Stimulated activated CD4-positive, alpha-beta T cell treated with anti-CD3 and anti-CD28 coated beads, Interleukin-2, amount 100 ng/mL, for 4 hours (primary cell): ENCODE data around the gene PLPPR2.
"Not testable (repeated sequence)": the region's sequence is repeated elsewhere in the genome, so short reads cannot be mapped to it uniquely, and the experiment has no call there.

Experiments used
- DNase-seq: peaks from one replicate; pipeline ENCODE4 v3.0.0-alpha.2; 2020; ENCODE audit warnings: low read depth

PLPPR2 gene

GRCh38 chr19:11355160-11356073 is at the start of gene PLPPR2:
Gene PLPPR2 (plus strand): TSS chr19:11355432. CDS start chr19:11357674, 2,242 bp downstream.
- DNase-seq = peak; percentile 77

DNA sequence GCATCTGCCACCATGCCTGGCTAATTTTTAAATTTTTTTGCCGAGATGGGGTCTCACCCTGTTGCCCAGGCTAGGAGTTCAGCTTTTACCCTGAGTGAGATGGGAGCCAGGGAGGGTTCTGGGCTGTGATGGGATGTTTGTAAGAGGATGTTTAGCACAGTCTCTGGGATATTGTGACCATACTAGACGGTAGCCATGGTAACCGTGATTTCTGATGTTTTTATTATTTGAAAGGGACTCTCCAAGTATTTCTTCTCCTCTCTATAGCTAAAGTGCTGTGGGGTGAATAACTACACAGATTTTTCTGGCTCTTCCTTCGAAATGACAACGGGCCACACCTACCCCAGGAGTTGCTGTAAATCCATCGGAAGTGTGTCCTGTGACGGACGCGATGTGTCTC is 48.9 kb upstream of the PLPPR2 start:
- no peak for DNase-seq

DNA sequence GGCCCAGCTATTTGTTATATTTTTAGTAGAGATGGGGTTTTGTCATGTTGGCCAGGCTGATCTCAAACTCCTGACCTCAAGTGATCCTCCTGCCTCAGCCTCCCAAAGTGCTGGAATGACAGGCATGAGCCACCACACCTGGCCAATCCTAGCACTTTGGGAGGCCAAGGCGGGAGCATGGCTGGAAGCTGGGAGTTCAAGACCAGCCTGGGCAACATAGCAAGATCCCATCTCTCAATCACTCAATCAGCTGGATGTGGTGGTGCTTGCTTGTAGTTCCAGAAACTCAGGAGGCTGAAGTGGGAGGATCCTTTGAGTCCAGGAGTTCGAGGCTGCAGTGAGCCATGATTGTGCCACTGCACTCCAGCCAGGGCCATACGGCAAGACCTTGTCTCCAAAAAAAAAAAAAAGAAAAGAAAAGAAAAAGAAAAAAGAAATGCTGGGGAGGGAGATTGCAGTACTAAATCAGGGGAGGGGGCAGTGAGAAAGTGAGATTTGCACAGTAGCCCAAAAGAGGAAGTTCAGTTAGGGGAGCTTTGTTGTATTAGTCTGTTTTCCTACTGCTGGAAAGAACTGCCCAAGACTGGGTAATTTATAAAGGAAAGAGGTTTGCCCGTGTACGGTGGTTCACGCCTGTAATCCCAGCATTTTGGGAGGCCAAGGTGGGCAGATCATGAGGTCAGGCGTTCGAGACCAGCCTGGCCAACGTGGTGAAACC is 34.8 kb upstream of the PLPPR2 start:
- not testable (repeated sequence) for DNase-seq

DNA sequence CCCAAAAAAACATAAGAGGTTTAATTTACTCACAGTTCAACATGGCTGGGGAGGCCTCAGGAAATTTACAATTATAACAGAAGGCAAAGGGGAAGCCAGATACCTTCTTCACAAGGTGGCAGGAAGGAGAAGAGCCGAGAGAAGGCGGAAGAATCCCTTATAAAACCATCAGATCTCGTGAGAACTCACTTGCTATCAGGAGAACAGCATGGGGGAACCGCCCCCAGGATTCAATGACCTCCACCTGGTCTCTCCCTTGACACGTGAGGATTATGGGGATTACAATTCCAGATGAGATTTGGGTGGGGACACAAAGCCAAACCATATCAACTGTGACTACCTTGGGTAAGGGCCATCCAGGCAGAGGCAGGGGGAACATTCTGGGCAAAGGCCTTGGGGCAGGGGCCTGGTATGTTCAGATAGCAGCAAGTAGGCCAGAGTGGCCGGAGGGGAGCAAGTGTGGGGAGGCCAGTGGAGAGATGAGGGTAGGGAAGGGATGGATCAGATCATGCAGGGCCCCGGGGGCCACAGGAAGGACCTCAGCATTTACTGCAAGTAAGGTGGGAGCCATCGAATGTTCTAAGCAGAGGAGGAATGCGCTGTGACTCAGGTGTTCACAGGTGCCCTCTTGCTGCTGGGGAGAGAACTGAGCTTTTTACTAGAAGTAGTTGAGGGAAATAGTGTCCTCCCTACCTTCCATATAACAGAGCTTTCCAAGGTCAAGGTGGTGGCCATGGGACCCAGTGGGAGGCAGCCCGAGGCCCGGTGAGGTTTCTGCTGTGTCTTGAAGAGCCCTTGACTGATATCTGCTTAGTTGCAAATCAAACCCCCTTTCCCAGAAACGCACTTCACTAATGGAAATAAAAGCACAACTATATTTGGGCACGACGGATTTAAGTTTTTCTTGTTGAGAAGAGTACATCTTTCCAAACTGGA is 33.8 kb upstream of the PLPPR2 start:
- no peak for DNase-seq

GRCh38 chr19:11322269-11323024 is 32.8 kb upstream of the PLPPR2 start:
- no peak for DNase-seq

DNA sequence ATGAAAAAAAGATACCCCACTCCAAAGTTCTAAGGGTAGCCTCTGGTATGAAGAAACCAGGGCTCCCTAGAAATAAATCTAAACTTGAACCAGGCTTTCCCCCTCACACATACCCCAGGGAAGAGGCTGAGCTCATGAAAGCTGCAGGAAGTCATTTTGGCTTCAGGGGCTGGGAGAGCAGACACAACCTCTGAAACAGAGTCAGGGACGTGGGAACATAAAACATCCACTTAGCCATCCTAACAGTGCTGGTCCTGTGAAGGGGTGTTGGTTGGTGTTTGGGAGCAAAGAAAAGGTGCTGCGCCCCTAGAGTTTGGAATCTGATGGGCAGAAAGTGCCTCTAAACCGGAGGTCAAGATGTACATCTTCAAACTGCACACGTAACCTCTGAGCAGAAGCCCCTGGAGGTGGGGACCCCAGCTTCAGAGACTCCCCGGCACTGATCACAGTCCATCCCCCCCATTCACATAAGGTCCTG is 31.6 kb upstream of the PLPPR2 start:
- DNase-seq = no peak

- DNase-seq = no peak
Measured at GRCh38 chr19:11324079-11324661, 31.1 kb upstream of the PLPPR2 start.

GRCh38 chr19:11324748-11325389 is 30.4 kb upstream of the PLPPR2 start:
- DNase-seq = no peak

- no peak for DNase-seq
Measured at GRCh38 chr19:11325544-11325943, 29.7 kb upstream of the PLPPR2 start.

DNA sequence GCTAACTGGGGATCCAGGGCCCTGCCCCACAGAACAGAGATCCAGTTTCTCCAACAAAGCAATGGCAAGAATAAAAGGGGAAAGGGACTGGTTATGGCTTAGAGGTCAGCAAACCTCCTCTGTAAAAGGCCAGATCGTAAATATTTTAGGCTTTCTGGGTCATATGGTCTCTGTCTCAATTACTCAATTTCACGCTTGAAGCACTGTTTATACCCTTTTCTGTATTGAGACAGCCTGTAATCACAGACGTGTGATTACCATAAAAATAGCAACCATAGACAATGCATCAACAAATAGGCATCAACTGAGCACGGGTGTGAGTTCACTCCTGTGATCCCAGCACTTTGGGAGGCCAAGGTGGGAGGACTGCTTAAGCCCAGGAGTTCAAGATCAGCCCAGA is 25.1 kb upstream of the PLPPR2 start:
- no peak for DNase-seq

DNA sequence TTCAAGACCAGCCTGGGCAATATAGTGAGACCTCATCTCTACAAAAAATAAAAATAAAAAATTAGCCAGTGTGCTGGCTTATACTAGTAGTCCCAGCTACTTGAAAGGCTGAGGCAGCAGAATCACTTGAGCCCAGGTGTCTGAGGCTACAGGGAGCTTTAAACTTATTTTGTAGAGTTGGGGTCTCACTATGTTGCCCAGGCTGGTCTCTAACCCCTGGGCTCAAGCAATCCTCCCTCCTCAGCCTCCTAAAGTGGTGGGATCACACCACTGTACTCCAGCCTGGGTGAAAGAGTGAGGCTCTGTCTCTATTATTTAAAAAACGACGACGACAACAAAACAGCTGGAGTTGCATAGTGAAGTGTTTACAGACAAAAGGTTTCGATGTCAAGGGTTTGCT is 23.7 kb upstream of the PLPPR2 start:
- no peak for DNase-seq

- no peak for DNase-seq
Measured at GRCh38 chr19:11332822-11333221, 22.4 kb upstream of the PLPPR2 start.

DNA sequence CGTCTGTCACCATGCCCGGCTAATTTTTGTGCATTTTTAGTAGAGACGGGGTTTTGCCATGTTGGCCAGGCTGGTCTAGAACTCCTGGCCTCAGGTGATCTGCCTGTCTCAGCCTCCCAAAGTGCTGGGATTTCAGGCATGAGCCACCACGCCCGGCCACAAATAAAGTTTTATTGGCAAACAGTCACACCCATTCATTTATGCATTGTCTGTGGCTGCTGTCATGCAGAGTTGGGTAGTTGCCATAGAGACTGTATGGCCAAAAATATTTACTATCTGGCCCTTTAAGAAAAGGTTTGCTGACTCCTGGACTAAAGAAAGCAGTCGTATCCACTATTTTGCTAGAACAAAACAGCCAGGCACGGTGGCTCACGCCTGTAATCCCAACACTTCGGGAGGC is 21.4 kb upstream of the PLPPR2 start:
- DNase-seq = not testable (repeated sequence)

DNA sequence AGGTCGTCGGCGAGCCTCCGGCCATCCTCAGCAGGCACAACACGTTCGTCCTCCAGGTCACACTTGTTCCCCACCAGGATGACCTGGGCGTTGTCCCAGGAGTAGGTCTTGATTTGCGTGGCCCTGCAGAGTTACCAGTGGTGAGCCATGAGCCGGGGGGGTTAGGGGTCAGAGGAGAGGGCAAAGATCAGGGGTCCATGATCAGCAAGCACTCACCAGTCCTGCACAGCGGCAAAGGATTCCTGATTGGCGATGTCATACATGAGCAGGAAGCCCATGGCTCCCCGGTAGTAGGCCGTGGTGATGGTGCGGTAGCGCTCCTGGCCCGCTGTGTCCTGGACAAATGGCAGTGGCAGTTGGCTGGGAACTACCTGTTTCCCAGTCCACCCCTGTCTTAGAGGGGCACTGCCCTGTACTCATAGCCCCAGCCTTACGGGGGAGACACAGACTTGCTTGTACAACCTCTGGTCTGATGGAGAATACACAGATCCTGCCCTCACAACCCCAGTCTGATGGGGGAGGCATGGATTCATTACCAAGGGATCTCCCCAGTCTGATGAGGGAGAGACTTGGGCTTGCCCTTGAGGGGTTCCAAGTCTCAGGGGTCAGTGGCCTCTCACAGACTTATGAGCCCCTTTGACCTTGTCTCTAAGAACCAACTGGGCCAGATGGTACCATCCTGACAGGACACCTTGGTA is 19.6 kb upstream of the PLPPR2 start:
- DNase-seq = no peak

DNA sequence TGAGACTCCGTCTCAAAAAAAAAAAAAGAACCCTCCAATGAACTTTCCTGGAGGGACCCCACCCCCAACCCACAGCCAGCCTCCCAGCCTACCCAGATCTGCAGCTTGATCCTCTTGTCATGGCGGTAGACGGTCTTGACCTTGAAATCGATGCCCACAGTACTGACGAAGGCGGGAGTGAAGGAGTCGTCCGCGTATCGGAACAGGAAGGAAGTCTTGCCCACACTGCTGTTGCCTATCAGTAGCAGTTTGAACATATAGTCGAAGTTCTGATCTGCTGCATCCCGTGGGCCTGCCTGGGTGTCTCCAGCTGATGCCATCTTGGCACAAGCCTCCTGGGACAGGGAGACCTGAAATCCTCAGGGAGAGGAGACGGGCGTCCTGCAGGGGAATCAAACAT is 18.2 kb upstream of the PLPPR2 start:
- no peak for DNase-seq

DNA sequence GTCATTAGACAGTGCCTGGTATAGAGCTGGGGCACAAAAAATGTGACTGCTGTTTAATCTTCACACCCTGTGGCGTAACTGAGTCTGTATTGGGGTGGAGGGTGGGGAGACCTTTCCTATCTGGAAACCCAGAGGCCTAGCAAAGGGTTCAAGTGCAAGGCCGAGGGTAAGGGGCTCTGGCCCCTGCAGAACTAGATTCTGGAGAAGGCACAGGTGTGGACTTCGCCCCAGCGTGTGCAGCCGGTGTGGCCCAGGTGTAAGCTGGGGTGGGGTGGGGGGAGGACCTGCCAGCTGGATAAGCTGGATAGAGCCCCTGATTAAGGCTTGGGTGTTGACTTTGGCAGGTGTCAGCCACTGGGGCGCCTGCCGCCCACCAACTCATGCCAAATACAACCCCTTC is 17.1 kb upstream of the PLPPR2 start:
- no peak for DNase-seq

- no peak for DNase-seq
Measured at GRCh38 chr19:11338569-11339253, 16.5 kb upstream of the PLPPR2 start.

DNA sequence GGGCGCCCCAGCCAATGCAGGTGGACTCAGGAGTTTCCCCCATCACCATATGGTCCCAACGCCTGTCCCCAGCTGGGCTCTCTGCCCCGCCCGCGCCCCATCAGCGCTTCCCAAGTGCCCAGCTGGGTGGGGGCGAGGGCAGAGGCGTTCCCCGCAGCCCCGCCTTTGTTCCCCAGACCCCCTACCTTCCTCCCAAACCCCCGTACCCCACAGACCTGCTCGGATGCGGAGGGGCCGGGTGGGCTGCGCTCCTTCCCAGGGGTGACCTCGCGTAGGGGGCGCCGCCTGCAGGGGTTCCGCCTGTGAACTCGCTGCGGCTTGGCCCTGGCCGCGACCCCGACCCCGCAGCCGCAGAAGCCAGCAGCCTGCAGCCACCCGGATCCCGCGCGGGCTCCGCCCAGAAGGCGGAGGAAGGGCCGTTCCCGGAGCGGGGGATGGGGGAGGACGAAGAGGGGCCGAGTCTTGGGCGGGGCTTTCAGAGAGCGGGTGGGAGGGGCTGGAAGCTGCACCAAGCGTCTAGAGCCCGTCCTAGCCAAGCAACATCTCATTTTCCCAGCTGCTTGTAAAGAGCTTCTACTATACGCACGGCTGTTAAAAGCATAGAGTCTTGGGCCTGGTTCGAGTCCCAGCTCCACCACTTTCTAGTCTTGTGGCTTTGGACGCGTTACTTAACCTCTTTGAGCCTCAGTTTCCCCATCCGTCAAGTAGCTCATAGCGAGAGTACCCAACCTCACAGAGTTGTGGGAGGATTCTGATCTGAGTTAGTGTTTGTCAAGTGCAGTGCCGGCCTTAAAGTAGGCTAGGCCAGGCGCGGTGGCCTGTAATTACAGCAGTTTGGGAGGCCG is 15.8 kb upstream of the PLPPR2 start, which contains the start of gene RAB3D:
RAB3D (minus strand) TSS at position 404 of the 845 bp plus-strand sequence. CDS start 2,258 bp downstream, outside the sequence.
- peak; percentile 79 for DNase-seq
